GM13977 (cell line): ENCODE data around the gene CREBL2.
"Not testable (repeated sequence)": the region's sequence is repeated elsewhere in the genome, so short reads cannot be mapped to it uniquely, and the experiment has no call there.

Experiments
- DNase-seq: peaks from one replicate; pipeline ENCODE4 v3.0.0; 2012; ENCODE audit warnings: low spot score
- in situ Hi-C: fragments of 300-500 bp; cut with MboI; formaldehyde crosslinking; loops from one replicate; pipeline ENCODE4 v1.12.0; 2022; ENCODE audit warnings: low sequenced_read_pairs, low pct_unique_long_range_greater_than_20kb, mixed read lengths, inconsistent platforms; ENCODE audit not compliant: unreplicated experiment
- TF ChIP-seq, protein P1 (sequence below): IDR thresholded peaks from 2 replicates; pipeline ENCODE4 v1.5.1; 2012; ENCODE audit warnings: mild to moderate bottlenecking, control low read depth; ENCODE audit not compliant: insufficient read depth; ENCODE audit errors: extremely low read depth, missing control alignments

CREBL2 gene

GRCh38 chr12:12611512-12612306 lies at the start of gene CREBL2:
Gene CREBL2, plus strand, starts transcription at chr12:12611876. Its CDS starts 297 bp downstream, at chr12:12612173.
- TF ChIP-seq, protein P1, sequence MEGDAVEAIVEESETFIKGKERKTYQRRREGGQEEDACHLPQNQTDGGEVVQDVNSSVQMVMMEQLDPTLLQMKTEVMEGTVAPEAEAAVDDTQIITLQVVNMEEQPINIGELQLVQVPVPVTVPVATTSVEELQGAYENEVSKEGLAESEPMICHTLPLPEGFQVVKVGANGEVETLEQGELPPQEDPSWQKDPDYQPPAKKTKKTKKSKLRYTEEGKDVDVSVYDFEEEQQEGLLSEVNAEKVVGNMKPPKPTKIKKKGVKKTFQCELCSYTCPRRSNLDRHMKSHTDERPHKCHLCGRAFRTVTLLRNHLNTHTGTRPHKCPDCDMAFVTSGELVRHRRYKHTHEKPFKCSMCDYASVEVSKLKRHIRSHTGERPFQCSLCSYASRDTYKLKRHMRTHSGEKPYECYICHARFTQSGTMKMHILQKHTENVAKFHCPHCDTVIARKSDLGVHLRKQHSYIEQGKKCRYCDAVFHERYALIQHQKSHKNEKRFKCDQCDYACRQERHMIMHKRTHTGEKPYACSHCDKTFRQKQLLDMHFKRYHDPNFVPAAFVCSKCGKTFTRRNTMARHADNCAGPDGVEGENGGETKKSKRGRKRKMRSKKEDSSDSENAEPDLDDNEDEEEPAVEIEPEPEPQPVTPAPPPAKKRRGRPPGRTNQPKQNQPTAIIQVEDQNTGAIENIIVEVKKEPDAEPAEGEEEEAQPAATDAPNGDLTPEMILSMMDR, result no peak
- in situ Hi-C loops, result no loop called here
- peak; percentile 88 for DNase-seq

DNA sequence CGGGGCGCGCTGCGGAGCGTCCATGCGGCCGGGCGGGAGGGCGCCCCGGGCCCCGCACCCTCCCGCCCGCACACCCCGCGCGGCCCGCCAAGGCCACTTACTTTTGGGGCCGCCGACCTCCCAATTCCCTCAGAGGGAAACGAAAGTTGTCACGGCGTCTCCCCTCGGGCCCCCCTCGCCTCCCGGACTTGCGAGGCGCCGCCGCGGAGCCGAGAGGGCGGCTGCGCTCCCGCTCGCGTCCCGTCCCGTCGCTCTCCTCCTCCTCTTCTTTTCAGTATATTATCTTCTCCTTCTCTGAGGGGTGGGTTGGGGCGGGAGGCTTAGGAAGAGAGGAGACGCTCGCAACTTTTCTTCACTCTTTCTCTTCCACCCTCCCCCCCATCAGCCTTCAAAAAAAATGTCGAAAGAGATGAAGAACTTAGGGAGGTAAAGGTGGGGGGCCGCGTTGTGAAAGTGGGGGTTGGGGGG lies 49.6 kb upstream of the CREBL2 start:
- TF ChIP-seq, protein P1, result no peak
- in situ Hi-C loops, result loop anchor here (25.0 kb wide), 1 partner anchor 175 kb away; no protein-coding TSS in a partner anchor
- peak; percentile 42 for DNase-seq

DNA sequence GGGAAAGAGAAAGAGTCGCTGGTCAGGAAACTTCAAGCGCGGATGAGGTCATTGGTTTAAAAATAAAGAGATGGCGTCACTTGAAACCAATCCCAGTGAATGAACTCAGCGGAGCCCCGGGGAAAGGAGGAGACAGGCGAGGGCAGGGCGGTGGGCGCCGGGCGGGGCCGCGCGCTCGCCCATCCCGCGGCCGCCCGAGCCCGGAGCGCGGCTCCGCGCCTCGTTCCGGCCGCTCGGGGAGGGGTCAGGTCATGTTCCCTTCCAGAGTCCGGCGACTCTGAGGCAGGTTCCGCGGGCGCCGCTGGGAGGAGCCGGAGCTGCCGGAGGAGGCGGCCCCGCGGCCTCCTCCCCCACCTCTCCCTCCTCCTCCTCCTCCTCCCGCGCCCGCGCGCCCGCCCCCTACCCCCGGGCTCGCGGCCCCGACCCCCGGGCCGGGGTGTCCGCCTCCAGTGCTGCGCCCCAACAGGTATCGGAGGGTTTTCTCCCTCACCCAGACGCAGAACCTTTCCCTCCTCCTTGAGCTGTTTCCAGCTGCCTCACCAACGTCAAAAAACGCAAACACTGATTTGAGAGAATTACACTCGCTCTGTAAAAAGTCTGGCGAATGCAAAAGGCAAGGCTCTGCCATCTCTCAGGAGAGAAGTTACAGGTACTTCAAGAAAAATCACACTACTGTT lies 49.0 kb upstream of the CREBL2 start, which contains the start of gene DUSP16:
TSS of gene DUSP16 (minus strand) at position 279 of the 677 bp plus-strand sequence. CDS start 41,765 bp downstream, outside the sequence.
- TF ChIP-seq, protein P1, result peak; percentile 22
- in situ Hi-C loops, result loop anchor here (25.0 kb wide), 1 partner anchor 175 kb away; no protein-coding TSS in a partner anchor

GRCh38 chr12:12563290-12563928 lies 48.3 kb upstream of the CREBL2 start:
- TF ChIP-seq, protein P1, result no peak
- no peak for DNase-seq
- in situ Hi-C loops, result loop anchor here (25.0 kb wide), 1 partner anchor 176 kb away; no protein-coding TSS in a partner anchor

More for the DNA sequence above, 49.0 kb upstream of the CREBL2 start, which contains the start of gene DUSP16:
- peak; percentile 94 for DNase-seq

GRCh38 chr12:12564911-12565310 lies 46.8 kb upstream of the CREBL2 start:
- no peak for DNase-seq
- in situ Hi-C loops, result loop anchor here (25.0 kb wide), 1 partner anchor 178 kb away; no protein-coding TSS in a partner anchor
- TF ChIP-seq, protein P1, result no peak

DNA sequence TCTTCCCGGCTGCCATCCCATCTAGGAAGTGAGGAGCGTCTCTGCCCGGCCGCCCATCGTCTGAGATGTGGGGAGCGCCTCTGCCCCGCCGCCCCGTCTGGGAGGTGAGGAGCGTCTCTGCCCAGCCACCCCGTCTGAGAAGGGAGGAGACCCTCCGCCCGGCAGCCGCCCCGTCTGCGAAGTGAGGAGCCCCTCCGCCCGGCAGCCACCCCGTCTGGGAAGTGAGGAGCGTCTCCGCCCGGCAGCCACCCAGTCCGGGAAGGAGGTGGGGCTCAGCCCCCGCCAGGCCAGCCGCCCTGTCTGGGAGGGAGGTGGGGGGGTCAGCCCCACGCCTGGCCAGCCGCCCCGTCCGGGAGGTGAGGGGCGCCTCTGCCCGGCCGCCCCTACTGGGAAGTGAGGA lies 45.7 kb upstream of the CREBL2 start:
- not testable (repeated sequence) for DNase-seq
- in situ Hi-C loops, result loop anchor here (25.0 kb wide), 1 partner anchor 179 kb away; no protein-coding TSS in a partner anchor
